Liver (tissue), 3 donors: ENCODE results near the gene SAMD4A.

Source experiments
- ATF3 ChIP-seq: IDR thresholded peaks from 2 replicates; pipeline ENCODE4 v1.6.1; 2016; ENCODE audit warnings: antibody characterized with exemption
- CTCF ChIP-seq: fragments of 150-350 bp; IDR thresholded peaks from 2 replicates; pipeline ENCODE4 v1.5.1; 2017; ENCODE audit warnings: improper control_type of control experiment, low read depth, low read length; ENCODE audit not compliant: missing input control
- EGR1 ChIP-seq, 2 donors: IDR thresholded peaks; 2 replicates each; pipeline ENCODE4 v1.6.1; 2016 to 2018; ENCODE audit warnings: antibody characterized with exemption in 2 of 2, low read depth in 2 of 2
- HNF4G ChIP-seq: IDR thresholded peaks from 2 replicates; pipeline ENCODE4 v1.6.1; 2016; ENCODE audit warnings: antibody characterized with exemption
- JUND ChIP-seq, 2 donors: IDR thresholded peaks; 2 replicates each; pipeline ENCODE4 v1.6.1; 2016; ENCODE audit warnings: antibody characterized with exemption in 2 of 2
- MAX ChIP-seq: IDR thresholded peaks from 2 replicates; pipeline ENCODE4 v1.6.1; 2016; ENCODE audit warnings: antibody characterized with exemption
- RAD21 ChIP-seq, 2 donors: IDR thresholded peaks; 2 replicates each; pipeline ENCODE4 v1.6.1; 2016; ENCODE audit warnings: antibody characterized with exemption in 2 of 2, mild to moderate bottlenecking in 2 of 2
- REST ChIP-seq: IDR thresholded peaks from 2 replicates; pipeline ENCODE4 v1.6.1; 2016; ENCODE audit warnings: antibody characterized with exemption, mild to moderate bottlenecking
- RXRA ChIP-seq, 2 donors: IDR thresholded peaks; 2 replicates each; pipeline ENCODE4 v1.6.1; 2017 to 2018; ENCODE audit warnings: antibody characterized with exemption in 2 of 2, mild to moderate bottlenecking in 1 of 2
- SP1 ChIP-seq: IDR thresholded peaks from 2 replicates; pipeline ENCODE4 v1.6.1; 2018; ENCODE audit warnings: antibody characterized with exemption, mild to moderate bottlenecking
- TAF1 ChIP-seq: conservative IDR thresholded peaks from 2 replicates; pipeline ENCODE4 v1.6.1; 2016; ENCODE audit warnings: antibody characterized with exemption, mild to moderate bottlenecking
- YY1 ChIP-seq: IDR thresholded peaks from 2 replicates; pipeline ENCODE4 v1.6.1; 2016; ENCODE audit warnings: antibody characterized with exemption, mild to moderate bottlenecking
- ZBTB33 ChIP-seq: IDR thresholded peaks from 2 replicates; pipeline ENCODE4 v1.6.1; 2016; ENCODE audit warnings: antibody characterized with exemption
- donor health status: healthy.
- donor health status: healthy.

GRCh38 chr14:54691525-54692283, 124.8 kb downstream of the SAMD4A start:
- TF ChIP-seq CTCF, result peak; percentile 83
- TF ChIP-seq TAF1, result no peak
- no peak for TF ChIP-seq YY1
- TF ChIP-seq REST, result no peak
- TF ChIP-seq MAX, result no peak
- TF ChIP-seq RXRA (IDR thresholded peaks at IDR 0.05), result peak in 1 of 2 donors; percentile 40
- TF ChIP-seq HNF4G, result no peak
- TF ChIP-seq ZBTB33, result no peak
- TF ChIP-seq JUND (IDR thresholded peaks at IDR 0.05), result no peak
- no peak for TF ChIP-seq ATF3
- TF ChIP-seq SP1, result no peak
- peak; percentile 86 to 96 for TF ChIP-seq RAD21 (IDR thresholded peaks at IDR 0.05)
- no peak for TF ChIP-seq EGR1 (IDR thresholded peaks at IDR 0.05; ENCODE audit: low read depth in 2 of 2)
